Stimulated activated effector memory CD8-positive, alpha-beta T cell treated with anti-CD3 and anti-CD28 coated beads, Interleukin-12 subunit alpha, Interleukin-12 subunit beta, amount 100 ng/mL, for 72 hours (primary cell): ENCODE data around the gene WNK2.
A peak's percentile ranks its signal among the peaks of the same experiment; 100 is the strongest.

Experiments used
- ATAC-seq: fragments of 150-1000 bp; cut with Tn5 transposase; 2 replicates; pipeline ENCODE4 v1.10.0; 2021
- DNase-seq, 2 donors: peaks; one replicate each; pipeline ENCODE4 v3.0.0; 2021 to 2022; ENCODE audit warnings: low spot score in 2 of 2
- H3K27ac Mint-ChIP-seq: one replicate; pipeline ENCODE4 v1.8.0; 2022; ENCODE audit warnings: mild to moderate bottlenecking, mixed read lengths
- H3K36me3 Mint-ChIP-seq: one replicate; pipeline ENCODE4 v1.8.0; 2022; ENCODE audit warnings: mild to moderate bottlenecking, mixed read lengths
- H3K4me1 Mint-ChIP-seq: one replicate; pipeline ENCODE4 v1.8.0; 2022; ENCODE audit warnings: mixed read lengths
- H3K4me3 Mint-ChIP-seq: one replicate; pipeline ENCODE4 v1.8.0; 2022; ENCODE audit warnings: mild to moderate bottlenecking, mixed read lengths
- H3K9me3 Mint-ChIP-seq: one replicate; pipeline ENCODE4 v1.8.0; 2022; ENCODE audit warnings: mixed read lengths

Gene WNK2

DNA sequence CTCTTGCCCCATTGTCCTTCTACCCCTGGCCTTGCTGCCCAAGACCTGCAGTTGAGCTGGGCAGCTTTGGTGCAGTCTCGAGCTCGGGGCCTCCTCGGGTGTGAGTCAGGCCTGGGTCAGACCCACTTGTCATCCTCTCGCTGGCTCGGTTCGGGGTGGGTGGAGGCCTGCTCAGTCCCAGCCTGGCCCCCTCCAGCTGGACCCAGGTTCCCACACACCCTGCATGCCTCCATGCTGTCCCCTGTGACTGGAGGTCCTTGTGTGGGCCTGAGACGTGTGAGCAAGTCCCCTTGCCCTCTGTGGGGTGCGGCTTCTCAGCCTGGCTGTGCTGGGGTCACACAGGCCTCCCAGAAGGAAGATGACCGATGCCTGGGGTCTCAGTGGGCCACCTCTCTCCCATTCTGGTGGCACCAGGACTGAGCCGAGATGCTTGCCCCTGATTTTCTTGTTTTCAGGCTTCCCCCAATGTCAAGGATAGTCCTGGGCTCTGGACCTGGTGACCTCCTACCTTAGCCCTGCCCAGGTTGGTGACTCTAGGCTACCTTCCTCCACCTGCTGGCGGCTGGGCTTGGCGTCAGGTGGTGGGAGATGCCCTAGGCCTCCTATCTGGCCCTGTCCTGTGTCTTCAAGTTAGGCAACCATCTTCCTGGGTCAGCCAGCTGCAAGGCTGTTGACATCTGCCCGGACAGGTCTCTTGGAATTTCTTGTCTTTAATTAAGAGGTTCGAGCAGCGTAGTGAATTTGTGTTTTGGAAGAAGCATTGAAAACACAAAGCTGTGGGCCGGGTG, 15.1 kb downstream of the WNK2 start:
- no peak overlapping the region for H3K4me3 Mint-ChIP-seq
- H3K9me3 Mint-ChIP-seq, result no peaks in the 10 kb centered on the region
- DNase-seq (no peak), ATAC-seq (peak; percentile 27)
- no peak overlapping the region for H3K27ac Mint-ChIP-seq
- H3K4me1 Mint-ChIP-seq, result peaks cover 12% of the 10 kb centered on the region
- H3K36me3 Mint-ChIP-seq, result no peaks in the 10 kb centered on the region

DNA sequence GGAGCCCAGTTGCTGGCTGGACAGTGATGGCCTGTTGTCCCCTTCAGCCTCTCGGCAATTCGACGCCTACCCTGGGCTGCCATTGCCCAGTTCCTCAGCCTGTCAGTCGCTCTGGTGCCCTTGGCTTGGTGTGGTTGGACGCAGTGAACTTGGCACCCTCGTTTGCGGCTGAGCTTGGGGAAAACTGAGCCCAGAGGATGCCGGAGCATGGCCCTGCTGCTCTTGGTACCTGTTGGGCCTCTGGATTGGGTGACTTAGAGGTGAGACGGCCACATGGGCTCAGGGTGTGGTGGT, 16.5 kb downstream of the WNK2 start:
- Mint-ChIP-seq H3K9me3 (no peaks in the 10 kb centered on the region), H3K27ac (no peak overlapping the region), H3K4me3 (no peak overlapping the region), H3K36me3 (no peaks in the 10 kb centered on the region), H3K4me1 (peaks cover 26% of the 10 kb centered on the region)
- ATAC-seq (no peak), DNase-seq (no peak)

DNA sequence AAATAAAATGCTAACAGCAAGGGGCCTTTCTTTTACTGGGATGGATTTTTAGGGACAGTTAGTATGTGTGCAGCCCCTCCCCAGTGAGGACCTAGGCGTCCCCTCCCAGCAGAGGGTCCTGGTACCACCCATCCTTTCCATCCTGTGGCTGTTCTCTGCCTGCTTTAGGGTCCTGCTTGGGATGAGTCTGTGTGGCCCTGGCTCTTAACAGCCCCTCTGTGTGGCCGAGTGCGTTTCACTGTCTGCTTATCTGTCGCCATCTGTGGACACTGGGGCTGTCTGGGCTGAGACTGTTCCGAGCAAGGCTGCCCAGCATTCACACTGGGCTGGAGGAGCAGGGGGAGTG, 17.0 kb downstream of the WNK2 start:
- ATAC-seq (no peak), DNase-seq (no peak)
- peaks cover 30% of the 10 kb centered on the region for H3K4me1 Mint-ChIP-seq
- no peaks in the 10 kb centered on the region for H3K36me3 Mint-ChIP-seq
- no peak overlapping the region for H3K27ac Mint-ChIP-seq
- no peak overlapping the region for H3K4me3 Mint-ChIP-seq
- H3K9me3 Mint-ChIP-seq, result no peaks in the 10 kb centered on the region

DNA sequence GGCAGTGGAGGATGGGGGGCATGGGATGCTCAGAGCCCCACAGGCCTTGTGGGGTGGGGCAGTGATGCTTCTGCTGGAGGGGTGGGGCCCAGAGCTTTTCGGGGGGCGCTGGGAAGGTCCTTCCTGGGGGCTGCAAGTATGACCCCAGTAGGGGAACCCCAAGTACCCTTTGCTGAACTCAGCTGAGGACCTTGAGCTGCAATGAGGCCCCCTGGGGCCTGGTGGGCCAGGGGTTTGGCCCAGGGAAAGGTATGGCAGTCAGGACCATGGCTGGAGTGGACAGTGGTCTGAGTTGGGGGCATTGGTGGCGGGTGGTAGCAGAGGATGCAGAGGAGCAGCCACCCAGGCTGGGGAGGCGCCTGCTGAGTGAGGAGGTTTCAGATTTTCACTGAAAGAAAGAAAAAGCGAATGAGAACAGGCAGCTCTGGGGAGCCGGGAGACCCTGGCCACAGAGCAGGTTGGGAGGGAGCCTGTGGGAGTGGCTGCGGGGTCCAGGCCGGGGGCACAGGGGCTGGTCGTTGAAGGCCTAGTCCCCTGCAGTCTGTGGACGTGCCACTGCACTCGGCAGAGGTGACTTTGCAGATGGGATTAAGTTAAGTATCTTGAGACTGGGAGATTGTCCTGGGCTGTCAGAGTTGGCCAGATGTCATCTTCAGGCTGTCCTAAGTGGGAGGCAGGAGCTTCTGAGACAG, 19.2 kb downstream of the WNK2 start:
- Mint-ChIP-seq H3K4me1 (peaks cover 30% of the 10 kb centered on the region), H3K9me3 (no peaks in the 10 kb centered on the region), H3K27ac (peak overlapping the region; percentile 67), H3K4me3 (no peak overlapping the region), H3K36me3 (no peaks in the 10 kb centered on the region)
- DNase-seq (no peak), ATAC-seq (no peak)

DNA sequence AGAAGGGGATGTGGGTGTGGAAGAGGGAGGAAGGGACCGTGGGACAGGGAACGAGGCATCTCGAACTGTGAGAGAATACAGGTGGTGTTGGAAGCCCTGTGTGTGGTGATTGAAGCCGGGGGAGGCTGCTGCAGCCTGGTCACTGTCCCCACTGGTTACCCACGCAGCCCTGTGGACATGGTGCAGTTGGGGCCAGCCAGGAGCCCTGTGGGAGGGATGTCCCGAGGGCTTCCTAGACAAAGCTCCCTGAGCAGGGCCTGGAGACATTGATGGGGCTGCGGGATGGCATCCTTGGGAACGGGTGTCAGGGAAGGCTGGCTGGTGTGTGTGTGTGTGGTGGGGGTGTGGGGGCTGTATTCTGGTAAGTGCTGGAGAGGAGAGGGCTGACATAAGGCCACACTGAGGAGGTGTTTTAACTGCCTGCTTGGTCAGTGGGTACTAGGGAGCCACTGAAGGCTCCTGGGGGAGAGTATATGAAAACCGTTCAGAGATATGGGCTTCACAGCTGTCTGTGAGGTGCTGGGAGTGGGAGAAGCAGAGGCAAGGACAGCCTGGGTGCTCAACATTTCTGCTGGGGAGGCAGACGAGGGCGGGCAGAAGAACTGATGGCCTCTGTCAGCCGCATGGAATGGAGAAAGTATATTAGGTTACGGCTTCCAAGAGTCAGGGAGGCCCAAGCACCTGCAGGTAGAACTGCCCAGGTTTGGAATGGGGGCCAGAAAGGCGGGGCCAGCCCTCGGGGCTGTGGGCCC, 20.0 kb downstream of the WNK2 start:
- no peak for DNase-seq
- H3K36me3 Mint-ChIP-seq, result no peaks in the 10 kb centered on the region
- H3K27ac Mint-ChIP-seq, result peak overlapping the region; percentile 67
- H3K4me3 Mint-ChIP-seq, result no peak overlapping the region
- no peak for ATAC-seq
- no peaks in the 10 kb centered on the region for H3K9me3 Mint-ChIP-seq
- H3K4me1 Mint-ChIP-seq, result peaks cover 37% of the 10 kb centered on the region

DNA sequence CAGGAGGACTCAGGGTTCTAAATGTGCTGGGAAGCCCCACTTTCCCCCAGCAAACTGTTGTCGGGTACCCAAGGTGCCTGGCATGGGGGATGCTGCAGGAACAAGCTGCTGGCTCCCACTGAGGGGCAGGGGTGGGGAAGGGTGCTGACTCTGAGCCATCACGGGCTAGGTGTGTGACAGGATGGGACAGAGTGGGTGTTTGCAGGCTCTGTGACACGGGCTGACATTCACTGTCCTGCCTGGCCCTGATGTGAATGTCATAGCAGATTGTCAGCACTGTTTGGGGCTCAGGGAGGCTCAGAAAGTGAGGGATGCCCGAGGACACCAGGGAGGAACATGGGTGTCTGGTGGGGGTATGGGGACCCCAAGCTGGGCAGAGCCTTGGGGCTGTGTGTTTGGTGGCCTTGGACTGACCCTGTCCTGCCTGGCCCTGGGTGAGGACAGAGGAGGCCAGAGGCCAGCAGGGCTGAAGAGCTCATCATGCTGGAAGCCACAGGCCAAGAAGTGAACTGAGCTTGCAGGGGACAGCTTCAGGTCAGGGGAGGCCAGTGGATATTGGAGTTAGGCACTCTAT, 20.6 kb downstream of the WNK2 start:
- Mint-ChIP-seq H3K4me1 (peaks cover 37% of the 10 kb centered on the region), H3K9me3 (no peaks in the 10 kb centered on the region), H3K27ac (peak overlapping the region; percentile 67), H3K4me3 (no peak overlapping the region), H3K36me3 (no peaks in the 10 kb centered on the region)
- DNase-seq (no peak), ATAC-seq (peak; percentile 3)

DNA sequence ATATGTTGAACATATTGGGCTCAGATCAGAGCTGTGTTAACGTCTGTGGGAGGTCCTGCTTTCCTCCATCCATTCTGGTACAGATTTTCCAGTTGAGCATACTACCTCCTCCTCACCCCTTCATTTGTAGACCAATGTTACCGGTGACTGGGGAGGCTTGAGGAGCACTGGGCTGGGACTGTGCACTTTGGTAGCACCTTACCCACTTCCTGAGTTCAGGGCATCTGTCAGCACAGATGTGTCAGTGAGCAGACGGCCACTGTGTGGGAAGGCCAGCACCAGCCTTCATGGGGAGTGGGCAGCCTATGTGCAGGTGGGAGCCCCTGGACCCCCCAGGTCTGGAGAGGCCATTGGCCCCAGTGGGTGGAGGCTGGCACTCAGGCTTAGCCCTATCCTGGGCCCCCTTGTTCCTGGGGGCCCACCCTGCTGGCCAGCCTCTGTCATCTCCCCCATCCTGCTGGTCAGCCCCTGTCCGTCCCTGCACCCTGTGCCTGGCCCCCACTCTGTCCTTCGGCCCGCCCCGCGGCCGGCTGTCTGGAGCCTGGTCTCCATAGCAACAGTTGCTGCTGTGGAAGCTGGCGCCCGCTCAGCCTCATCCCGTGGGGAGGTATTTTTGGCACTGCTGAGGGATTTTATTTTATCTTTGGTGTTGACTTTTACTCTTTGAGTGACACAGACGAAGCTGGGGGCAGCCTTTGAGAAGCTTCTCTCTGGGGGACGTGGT, 21.3 kb downstream of the WNK2 start:
- no peaks in the 10 kb centered on the region for H3K9me3 Mint-ChIP-seq
- no peaks in the 10 kb centered on the region for H3K36me3 Mint-ChIP-seq
- peak overlapping the region; percentile 43 for H3K27ac Mint-ChIP-seq
- DNase-seq (no peak), ATAC-seq (peak; percentile 85)
- no peak overlapping the region for H3K4me3 Mint-ChIP-seq
- H3K4me1 Mint-ChIP-seq, result peaks cover 37% of the 10 kb centered on the region

DNA sequence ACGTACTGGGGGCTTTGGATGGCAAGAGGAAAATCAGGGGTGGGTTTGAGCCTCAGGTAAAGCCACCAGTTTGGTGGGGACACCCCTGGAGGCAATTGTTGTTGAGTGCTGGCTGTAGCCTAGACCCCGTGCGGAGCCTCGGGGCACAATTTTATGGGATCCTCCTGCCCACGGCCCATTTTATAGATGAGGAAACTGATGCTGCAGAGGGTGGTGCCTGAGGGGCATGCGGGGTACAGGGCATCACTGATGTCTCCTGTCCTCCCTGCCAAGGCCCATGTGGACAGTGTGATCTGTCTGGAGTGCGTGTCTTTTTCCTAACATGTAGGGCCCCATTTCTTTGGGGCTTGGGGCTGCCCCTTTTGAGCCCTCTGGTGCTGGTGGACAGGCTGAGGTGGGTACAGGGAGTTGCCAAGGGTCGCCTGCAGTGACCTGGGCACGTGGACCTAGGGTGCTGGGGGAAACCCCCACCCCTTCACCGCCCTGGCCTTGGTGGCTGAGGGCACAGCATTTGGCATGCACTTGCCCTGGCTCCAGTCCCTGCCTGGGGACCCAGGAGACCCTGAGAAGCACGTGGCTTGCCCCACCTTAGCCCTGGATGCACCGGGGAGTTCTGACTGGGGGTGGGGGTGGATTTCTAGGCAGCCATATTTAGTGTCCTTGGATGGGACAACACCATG, 22.1 kb downstream of the WNK2 start:
- H3K36me3 Mint-ChIP-seq, result no peaks in the 10 kb centered on the region
- no peak overlapping the region for H3K27ac Mint-ChIP-seq
- no peak for DNase-seq
- H3K9me3 Mint-ChIP-seq, result no peaks in the 10 kb centered on the region
- H3K4me3 Mint-ChIP-seq, result no peak overlapping the region
- ATAC-seq, result no peak
- peaks cover 37% of the 10 kb centered on the region for H3K4me1 Mint-ChIP-seq

DNA sequence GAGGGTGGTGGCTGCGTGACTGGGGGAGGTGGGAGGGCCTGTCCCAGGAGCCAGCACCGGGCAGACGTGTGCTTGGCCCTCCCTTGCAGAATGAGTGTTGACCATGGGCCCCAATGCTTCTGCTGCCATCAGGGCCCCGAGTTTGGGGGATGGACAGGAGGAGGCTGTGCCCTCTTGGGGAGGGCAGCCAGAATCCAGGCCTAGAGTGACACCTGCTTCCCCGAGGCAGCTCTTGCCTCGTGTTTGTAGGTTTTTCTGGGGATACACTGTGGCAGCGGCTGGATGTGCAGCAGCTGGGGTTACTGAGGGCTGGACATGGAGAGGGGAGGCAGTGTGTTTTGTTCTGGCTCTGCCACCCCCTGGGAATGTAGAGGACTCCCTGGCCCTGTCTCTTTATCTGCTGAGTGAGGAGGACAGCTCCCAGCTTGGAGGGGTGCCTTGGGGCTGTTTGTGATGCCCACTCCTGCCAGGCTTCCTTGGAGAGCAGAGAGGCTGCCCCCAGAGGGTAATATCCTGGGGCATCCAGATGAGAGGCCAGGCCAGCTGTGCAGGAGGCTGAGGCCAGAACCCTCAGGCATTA, 22.7 kb downstream of the WNK2 start:
- no peak overlapping the region for H3K27ac Mint-ChIP-seq
- no peak for ATAC-seq
- no peaks in the 10 kb centered on the region for H3K36me3 Mint-ChIP-seq
- no peak for DNase-seq
- peaks cover 37% of the 10 kb centered on the region for H3K4me1 Mint-ChIP-seq
- no peak overlapping the region for H3K4me3 Mint-ChIP-seq
- no peaks in the 10 kb centered on the region for H3K9me3 Mint-ChIP-seq

DNA sequence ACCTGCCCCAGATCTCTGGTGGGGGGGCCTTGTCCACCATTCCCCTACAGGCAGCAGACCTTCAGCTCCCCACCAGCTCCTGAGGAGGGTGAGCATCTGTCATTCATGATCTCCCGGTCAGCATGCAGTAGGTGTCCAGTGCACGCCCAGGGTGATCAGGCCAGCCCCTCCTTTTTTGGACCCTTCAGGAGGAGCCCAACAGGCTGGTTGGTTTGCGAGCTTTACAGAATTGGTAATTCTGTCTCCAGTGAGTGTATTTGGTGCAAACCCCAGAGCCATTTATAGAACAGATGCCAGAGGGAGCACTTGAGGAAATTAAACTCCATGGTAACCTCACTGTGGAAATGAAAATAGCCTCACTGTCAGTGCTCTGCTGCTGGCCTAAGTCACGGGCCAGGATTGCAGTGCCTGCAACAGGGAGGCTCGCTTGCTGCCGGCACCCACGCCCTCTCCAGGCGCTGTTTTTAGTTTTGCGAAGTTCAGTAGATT, 23.4 kb downstream of the WNK2 start:
- H3K9me3 Mint-ChIP-seq, result no peaks in the 10 kb centered on the region
- ATAC-seq (no peak), DNase-seq (no peak)
- H3K27ac Mint-ChIP-seq, result no peak overlapping the region
- H3K36me3 Mint-ChIP-seq, result no peaks in the 10 kb centered on the region
- peaks cover 37% of the 10 kb centered on the region for H3K4me1 Mint-ChIP-seq
- H3K4me3 Mint-ChIP-seq, result no peak overlapping the region

DNA sequence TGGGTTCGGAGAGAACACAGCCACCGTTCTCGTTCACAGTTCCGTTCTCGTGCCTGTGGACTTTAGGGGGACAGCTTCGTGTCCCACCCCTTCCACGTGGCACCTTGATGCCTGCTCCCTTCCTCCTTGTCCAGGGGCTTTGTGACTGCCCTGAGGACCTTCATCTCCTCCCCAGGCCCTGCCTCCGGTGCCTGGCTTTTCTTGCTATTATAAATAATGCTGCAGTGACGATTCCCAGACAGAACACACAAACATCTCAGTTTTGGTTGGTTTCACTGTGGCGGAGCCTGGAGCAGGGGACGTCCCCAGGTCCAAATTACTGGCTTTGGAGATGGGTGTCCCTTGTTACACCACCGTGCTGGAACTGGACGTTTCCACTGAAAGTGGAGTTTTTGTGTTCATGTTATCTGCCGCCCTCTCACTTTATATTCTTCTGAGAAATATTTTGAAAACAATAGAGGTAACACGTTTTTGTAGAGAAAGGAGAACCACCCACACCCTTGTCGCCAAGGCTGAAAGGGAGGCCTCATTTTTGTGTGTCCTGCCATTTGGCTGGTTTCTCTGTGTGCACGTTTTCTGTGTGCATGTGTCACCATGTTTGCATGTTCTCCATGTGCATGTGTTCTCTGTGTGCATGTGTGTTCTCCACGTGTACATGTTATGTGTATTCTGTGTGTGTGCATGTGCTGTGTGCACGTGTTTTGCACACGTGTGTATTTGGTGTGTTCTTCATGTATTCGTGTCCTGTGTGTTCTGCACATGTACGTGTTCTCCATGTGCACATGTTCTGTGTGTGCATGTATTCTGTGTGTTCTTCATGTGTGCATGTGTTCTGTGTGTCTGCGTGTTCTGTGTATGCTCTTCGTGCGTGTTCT, 24.2 kb downstream of the WNK2 start:
- peaks cover 34% of the 10 kb centered on the region for H3K4me1 Mint-ChIP-seq
- no peak overlapping the region for H3K27ac Mint-ChIP-seq
- ATAC-seq (no peak), DNase-seq (no peak)
- no peak overlapping the region for H3K4me3 Mint-ChIP-seq
- no peaks in the 10 kb centered on the region for H3K9me3 Mint-ChIP-seq
- no peaks in the 10 kb centered on the region for H3K36me3 Mint-ChIP-seq

DNA sequence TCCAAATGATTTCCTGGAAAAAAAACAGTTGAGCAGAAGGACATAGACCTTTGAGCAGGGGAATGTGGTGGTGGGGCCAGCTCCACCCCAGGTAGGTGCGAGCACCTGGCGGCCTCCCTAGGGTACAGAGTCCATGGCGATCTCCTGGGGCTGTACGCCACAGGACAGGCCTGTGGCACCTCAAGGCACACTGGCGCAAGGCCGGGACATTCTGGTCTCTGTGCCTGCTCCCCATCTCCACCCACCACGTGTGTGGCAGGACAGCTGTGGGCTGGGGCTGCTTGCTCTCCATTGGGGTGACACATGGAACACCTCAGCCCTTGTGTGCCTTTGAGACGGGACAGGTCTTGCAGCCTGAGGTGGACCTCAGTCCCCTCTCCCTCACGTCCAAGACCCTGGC, 25.2 kb downstream of the WNK2 start:
- H3K4me1 Mint-ChIP-seq, result peaks cover 24% of the 10 kb centered on the region
- H3K36me3 Mint-ChIP-seq, result no peaks in the 10 kb centered on the region
- DNase-seq, result no peak
- no peak for ATAC-seq
- no peaks in the 10 kb centered on the region for H3K9me3 Mint-ChIP-seq
- H3K4me3 Mint-ChIP-seq, result no peak overlapping the region
- no peak overlapping the region for H3K27ac Mint-ChIP-seq

DNA sequence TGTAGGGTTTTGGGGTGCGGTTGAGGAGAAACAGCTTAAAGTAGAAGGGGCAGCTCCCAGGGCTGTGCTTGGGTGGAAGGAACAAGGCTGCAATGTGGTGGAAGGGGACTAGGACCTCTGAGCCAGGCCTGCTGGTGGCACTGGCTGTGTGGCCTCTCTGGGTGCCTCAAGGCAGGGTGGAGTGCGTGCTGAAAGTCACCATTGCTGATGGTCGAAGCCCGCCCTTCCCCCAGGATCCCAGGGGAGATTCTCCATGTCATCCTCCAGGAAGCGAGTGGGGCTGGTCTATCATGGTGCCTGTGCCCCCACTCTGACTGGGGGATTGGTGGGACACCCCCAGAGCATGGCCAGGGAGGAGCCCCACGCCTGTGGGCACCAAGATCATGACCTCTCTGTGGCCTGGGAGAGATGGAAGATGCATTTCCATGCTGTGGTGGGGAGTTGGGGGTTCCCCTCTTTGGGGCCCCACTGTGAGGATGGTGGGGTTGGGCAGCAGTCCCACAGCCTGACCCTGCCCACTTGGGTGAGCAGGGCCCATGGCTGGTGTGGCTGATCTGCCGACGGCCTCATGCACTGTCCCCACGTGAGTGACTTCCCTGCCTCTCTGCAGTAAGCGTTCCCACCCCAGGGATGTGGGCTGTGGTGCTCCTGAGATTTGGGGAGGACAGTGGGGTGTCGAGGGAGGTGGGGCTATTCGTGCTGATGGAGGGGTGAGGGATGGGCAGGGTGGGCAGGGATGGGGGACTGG, 25.8 kb downstream of the WNK2 start:
- ATAC-seq (no peak), DNase-seq (no peak)
- H3K4me1 Mint-ChIP-seq, result peaks cover 18% of the 10 kb centered on the region
- no peak overlapping the region for H3K27ac Mint-ChIP-seq
- no peaks in the 10 kb centered on the region for H3K36me3 Mint-ChIP-seq
- H3K9me3 Mint-ChIP-seq, result no peaks in the 10 kb centered on the region
- H3K4me3 Mint-ChIP-seq, result no peak overlapping the region
